ENCODE data around the gene PLXNA4. TPM values are rescaled to one million over a fixed set of nuclear protein-coding genes. Genes with fewer than 3 reads are reported as not detected.

The PLXNA4 gene
- total RNA-seq, 1 donor from 2014 or later = 0.38 TPM

- peaks cover 21% of the 10 kb centered on the region for H3K27me3 Mint-ChIP-seq
Observed at GRCh38 chr7:132430041-132430855, 146.0 kb downstream of the PLXNA4 start.

GRCh38 chr7:132429181-132429580 is 147.1 kb downstream of the PLXNA4 start:
- no peak overlapping the region for H3K27ac Mint-ChIP-seq
- no peaks in the 10 kb centered on the region for H3K9me3 Mint-ChIP-seq (ENCODE audit: low read depth)
- no peaks in the 10 kb centered on the region for H3K36me3 Mint-ChIP-seq (ENCODE audit: insufficient read depth)
- H3K4me3 Mint-ChIP-seq (ENCODE audit: low read depth) = no peak overlapping the region
- DNase-seq (ENCODE audit: low spot score, unreplicated experiment) = no peak
- TF ChIP-seq CTCF (IDR thresholded peaks at IDR 0.05; ENCODE audit: unreplicated experiment) = no peak
- H3K27me3 Mint-ChIP-seq = peaks cover 12% of the 10 kb centered on the region
- H3K4me1 Mint-ChIP-seq (ENCODE audit: low read depth) = no peaks in the 10 kb centered on the region

More at GRCh38 chr7:132430041-132430855, 146.0 kb downstream of the PLXNA4 start:
- Mint-ChIP-seq H3K9me3 (ENCODE audit: low read depth) (no peaks in the 10 kb centered on the region), H3K36me3 (ENCODE audit: insufficient read depth) (no peaks in the 10 kb centered on the region), H3K4me3 (ENCODE audit: low read depth) (no peak overlapping the region), H3K27ac (no peak overlapping the region), H3K4me1 (ENCODE audit: low read depth) (no peaks in the 10 kb centered on the region)
- no peak for TF ChIP-seq CTCF (IDR thresholded peaks at IDR 0.05; ENCODE audit: unreplicated experiment)
- DNase-seq (ENCODE audit: low spot score, unreplicated experiment) = no peak

- Mint-ChIP-seq H3K4me1 (ENCODE audit: low read depth) (no peaks in the 10 kb centered on the region), H3K36me3 (ENCODE audit: insufficient read depth) (no peaks in the 10 kb centered on the region), H3K4me3 (ENCODE audit: low read depth) (no peak overlapping the region), H3K9me3 (ENCODE audit: low read depth) (no peaks in the 10 kb centered on the region), H3K27ac (no peak overlapping the region), H3K27me3 (peaks cover 10% of the 10 kb centered on the region)
- TF ChIP-seq CTCF (IDR thresholded peaks at IDR 0.05; ENCODE audit: unreplicated experiment) = no peak
- no peak for DNase-seq (ENCODE audit: low spot score, unreplicated experiment)
Observed at GRCh38 chr7:132428247-132428919, 147.9 kb downstream of the PLXNA4 start.

GRCh38 chr7:132425942-132426341 is 150.3 kb downstream of the PLXNA4 start:
- Mint-ChIP-seq H3K27ac (no peak overlapping the region), H3K27me3 (peaks cover 14% of the 10 kb centered on the region), H3K4me1 (ENCODE audit: low read depth) (no peaks in the 10 kb centered on the region), H3K9me3 (ENCODE audit: low read depth) (no peaks in the 10 kb centered on the region), H3K4me3 (ENCODE audit: low read depth) (no peak overlapping the region), H3K36me3 (ENCODE audit: insufficient read depth) (no peaks in the 10 kb centered on the region)
- no peak for TF ChIP-seq CTCF (IDR thresholded peaks at IDR 0.05; ENCODE audit: unreplicated experiment)
- no peak for DNase-seq (ENCODE audit: low spot score, unreplicated experiment)

- no peak for DNase-seq (ENCODE audit: low spot score, unreplicated experiment)
- peaks cover 3% of the 10 kb centered on the region for H3K9me3 Mint-ChIP-seq (ENCODE audit: low read depth)
- no peak for TF ChIP-seq CTCF (IDR thresholded peaks at IDR 0.05; ENCODE audit: unreplicated experiment)
- H3K27me3 Mint-ChIP-seq = peaks cover 20% of the 10 kb centered on the region
- H3K4me1 Mint-ChIP-seq (ENCODE audit: low read depth) = no peaks in the 10 kb centered on the region
- H3K27ac Mint-ChIP-seq = no peak overlapping the region
- H3K4me3 Mint-ChIP-seq (ENCODE audit: low read depth) = no peak overlapping the region
- no peaks in the 10 kb centered on the region for H3K36me3 Mint-ChIP-seq (ENCODE audit: insufficient read depth)
Observed at GRCh38 chr7:132424821-132425724, 151.2 kb downstream of the PLXNA4 start.

Data from progenitor cell of endocrine pancreas (in vitro differentiated cells).